Spleen (tissue), 11 donors: ENCODE measurements around the gene ARHGDIB. TPM values are rescaled to one million over a fixed set of nuclear protein-coding genes. Genes with fewer than 3 reads are reported as not detected.

ENCODE experiments used
- DNase-seq: peaks from one replicate; pipeline ENCODE4 v3.0.0-alpha.2; 2020
- H3K27ac ChIP-seq, 8 donors: fragments of 200-600 bp; sonication (generic) in 7 of 8; 1 replicate in 4 of 8; 2 replicates in 4 of 8; pipeline versions ENCODE4 v1.5.0 to v1.8.0; 2016 to 2021; ENCODE audit warnings: inconsistent platforms in 4 of 8, mild to moderate bottlenecking in 4 of 8, moderate library complexity in 1 of 8
- H3K27me3 ChIP-seq, 7 donors: fragments of 200-600 bp; sonication (generic) in 6 of 7; replicated peaks in 1 of 7; 1 replicate in 4 of 7; 2 replicates in 3 of 7; pipeline versions ENCODE4 v1.5.0 to v1.8.0; 2016 to 2021; ENCODE audit warnings: inconsistent platforms in 3 of 7, mild to moderate bottlenecking in 1 of 7
- H3K36me3 ChIP-seq, 6 donors: fragments of 200-600 bp; sonication (generic) in 5 of 6; 1 replicate in 4 of 6; 2 replicates in 2 of 6; pipeline versions ENCODE4 v1.5.0 to v1.8.0; 2016 to 2021; ENCODE audit warnings: inconsistent platforms in 2 of 6
- H3K4me1 ChIP-seq, 6 donors: fragments of 200-600 bp; sonication (generic) in 5 of 6; 1 replicate in 3 of 6; 2 replicates in 3 of 6; pipeline versions ENCODE4 v1.5.0 to v1.8.0; 2016 to 2021; ENCODE audit warnings: inconsistent platforms in 3 of 6
- H3K4me3 ChIP-seq, 8 donors: fragments of 200-600 bp; sonication (generic) in 7 of 8; 1 replicate in 4 of 8; 2 replicates in 4 of 8; pipeline versions ENCODE4 v1.5.0 to v1.8.0; 2016 to 2021; ENCODE audit warnings: inconsistent platforms in 4 of 8, mild to moderate bottlenecking in 4 of 8, moderate library complexity in 2 of 8
- H3K9me3 ChIP-seq, 8 donors: fragments of 200-600 bp; sonication (generic) in 7 of 8; 1 replicate in 4 of 8; 2 replicates in 4 of 8; pipeline versions ENCODE4 v1.5.0 to v1.8.0; 2016 to 2021; ENCODE audit warnings: inconsistent platforms in 4 of 8
- CTCF ChIP-seq, 11 experiments: fragments of 200-600 bp in 7 of 11; fragments of 450-650 bp in 4 of 11; sonication (generic) in 4 of 11; IDR thresholded peaks in 8 of 11; conservative IDR thresholded peaks in 3 of 11; 1 replicate in 7 of 11; 2 replicates in 4 of 11; pipeline versions ENCODE4 v1.4.0 to v1.8.0; 2016 to 2021; ENCODE audit warnings: antibody characterized with exemption in 11 of 11, inconsistent platforms in 4 of 11, mild to moderate bottlenecking in 1 of 11
- POLR2A ChIP-seq, 3 donors: fragments of 450-650 bp; IDR thresholded peaks; one replicate each; pipeline ENCODE4 v1.5.1; 2017; ENCODE audit warnings: antibody characterized with exemption in 3 of 3, mild to moderate bottlenecking in 1 of 3
- POLR2AphosphoS5 ChIP-seq, 3 donors: sonication (generic); formaldehyde crosslinking; IDR thresholded peaks; one replicate each; pipeline ENCODE4 v1.5.1; 2017; ENCODE audit warnings: antibody characterized with exemption in 3 of 3
- WGBS, 5 donors: extraction: QIAGEN DNeasy Blood & Tissue Kit in 3 of 5; methylation state at CpG; one replicate each; pipeline versions ENCODE4 v1.1.5 to v1.1.7; 2013 to 2018; 5-methylcytosine and 5-hydroxymethylcytosine counted together
- intact Hi-C: fragments of 100-400 bp; cut with DNase I; formaldehyde crosslinking; loops from one replicate; pipeline ENCODE4 v1.15.0; 2023; ENCODE audit warnings: low total_unique reads
- polyA plus RNA-seq, 3 donors: library from polyadenylated mRNA; stranded (reverse); fragments of 200-250 nt; gene quantifications; one replicate each; pipeline ENCODE4 v1.2.1, GENCODE V29; 2013
- total RNA-seq, 7 donors: library from RNA; depleted of rRNA in 3 of 7; stranded (reverse); fragments of >200 nt in 3 of 7; fragmentation: NEBNext Ultra II Directional in 4 of 7; extraction: Animal tissue kit (Norgen Biotek cat#: 25700) in 4 of 7; gene quantifications; one replicate each; pipeline versions ENCODE4 v1.1.0 to v1.2.1, GENCODE V29; 2016 to 2021
- donor health status: healthy with polysubstance abuse.
- donor health status: DM: no; HTN: no; CAD: no; lungs with moderate emphysema.
- donor health status: DM: no; HTN: no; CAD: no.
- donor health status: Bipolar disorder and iron deficiency.
- donor health status: healthy.
- donor health status: DM: no; HTN: no; CAD: no.
- donor health status: DM: yes; HTN: yes; CAD: no.

ARHGDIB gene
- total and polyA plus RNA-seq, 10 donors: 537 to 1,063 (median 786) TPM

- intact Hi-C loops: no loop called here
- WGBS, 5 donors: 15 to 54% (median 36%) methylated on average over 4 of the region's 4 CpGs
Measured at GRCh38 chr12:14954269-14954668, 7.1 kb downstream of the ARHGDIB start.

GRCh38 chr12:14953752-14954151, 7.6 kb downstream of the ARHGDIB start:
- Histone ChIP-seq H3K27ac (peak overlapping the region; percentile 31 to 94 (median 88)), H3K27me3 (no peaks in the 10 kb centered on the region), H3K9me3 (no peaks in the 10 kb centered on the region), H3K36me3 (peaks cover 0 to 54% (median 14%) of the 10 kb centered on the region in 6 donors), H3K4me3 (peak overlapping the region in 3 of 8 donors; percentile 2 to 61 (median 21)), H3K4me1 (peaks cover 95 to 100% (median 100%) of the 10 kb centered on the region in 6 donors)
- no peak for DNase-seq
- no peak for TF ChIP-seq CTCF (IDR thresholded peaks at IDR 0.05 in 8 of 11, conservative IDR thresholded peaks at IDR 0.05 in 3 of 11)
- no peak for TF ChIP-seq POLR2A (IDR thresholded peaks at IDR 0.05)
- TF ChIP-seq POLR2AphosphoS5 (IDR thresholded peaks at IDR 0.05): no peak
- 52 to 61% (median 58%) methylated on average over 1 of the region's 1 CpG for WGBS, 5 donors
- intact Hi-C loops: no loop called here

More at GRCh38 chr12:14954269-14954668, 7.1 kb downstream of the ARHGDIB start:
- TF ChIP-seq POLR2AphosphoS5 (IDR thresholded peaks at IDR 0.05) (peak in 1 of 3 donors; percentile 55), CTCF (IDR thresholded peaks at IDR 0.05 in 8 of 11, conservative IDR thresholded peaks at IDR 0.05 in 3 of 11) (no peak)
- H3K27ac ChIP-seq: peak overlapping the region; percentile 31 to 94 (median 88)
- peak overlapping the region in 3 of 8 donors; percentile 2 to 44 (median 21) for H3K4me3 ChIP-seq
- H3K36me3 ChIP-seq: peaks cover 0 to 49% (median 13%) of the 10 kb centered on the region in 6 donors
- H3K27me3 ChIP-seq: no peaks in the 10 kb centered on the region
- no peak for DNase-seq
- peaks cover 93 to 100% (median 100%) of the 10 kb centered on the region in 6 donors for H3K4me1 ChIP-seq
- H3K9me3 ChIP-seq: no peaks in the 10 kb centered on the region

GRCh38 chr12:14952299-14952921, 9.0 kb downstream of the ARHGDIB start:
- Histone ChIP-seq H3K36me3 (peaks cover 0 to 66% (median 21%) of the 10 kb centered on the region in 6 donors), H3K27me3 (no peaks in the 10 kb centered on the region), H3K27ac (peak overlapping the region; percentile 63 to 94 (median 88)), H3K9me3 (no peaks in the 10 kb centered on the region), H3K4me3 (peak overlapping the region in 5 of 8 donors; percentile 10 to 61 (median 21)), H3K4me1 (peaks cover 89 to 100% (median 100%) of the 10 kb centered on the region in 6 donors)
- intact Hi-C loops: no loop called here
- TF ChIP-seq POLR2A (IDR thresholded peaks at IDR 0.05) (no peak), CTCF (IDR thresholded peaks at IDR 0.05 in 8 of 11, conservative IDR thresholded peaks at IDR 0.05 in 3 of 11) (no peak), POLR2AphosphoS5 (IDR thresholded peaks at IDR 0.05) (peak in 1 of 3 donors; percentile 79)
- peak; percentile 73 for DNase-seq
- WGBS, 5 donors: 17 to 32% (median 28%) methylated on average over 7 of the region's 7 CpGs

GRCh38 chr12:14951851-14952250, 9.6 kb downstream of the ARHGDIB start:
- Histone ChIP-seq H3K9me3 (no peaks in the 10 kb centered on the region), H3K27ac (peak overlapping the region; percentile 63 to 94 (median 88)), H3K4me1 (peaks cover 84 to 100% (median 99%) of the 10 kb centered on the region in 6 donors), H3K4me3 (peak overlapping the region in 2 of 8 donors; percentile 21 to 61), H3K27me3 (no peaks in the 10 kb centered on the region), H3K36me3 (peaks cover 0 to 66% (median 27%) of the 10 kb centered on the region in 6 donors)
- no peak for TF ChIP-seq POLR2AphosphoS5 (IDR thresholded peaks at IDR 0.05)
- no peak for TF ChIP-seq CTCF (IDR thresholded peaks at IDR 0.05 in 8 of 11, conservative IDR thresholded peaks at IDR 0.05 in 3 of 11)
- TF ChIP-seq POLR2A (IDR thresholded peaks at IDR 0.05): no peak
- intact Hi-C loops: no loop called here
- 11 to 23% (median 19%) methylated on average over 1 of the region's 1 CpG for WGBS, 5 donors
- DNase-seq: no peak
